ENCODE measurements around the gene TRAF3IP1.

TRAF3IP1 gene

DNA sequence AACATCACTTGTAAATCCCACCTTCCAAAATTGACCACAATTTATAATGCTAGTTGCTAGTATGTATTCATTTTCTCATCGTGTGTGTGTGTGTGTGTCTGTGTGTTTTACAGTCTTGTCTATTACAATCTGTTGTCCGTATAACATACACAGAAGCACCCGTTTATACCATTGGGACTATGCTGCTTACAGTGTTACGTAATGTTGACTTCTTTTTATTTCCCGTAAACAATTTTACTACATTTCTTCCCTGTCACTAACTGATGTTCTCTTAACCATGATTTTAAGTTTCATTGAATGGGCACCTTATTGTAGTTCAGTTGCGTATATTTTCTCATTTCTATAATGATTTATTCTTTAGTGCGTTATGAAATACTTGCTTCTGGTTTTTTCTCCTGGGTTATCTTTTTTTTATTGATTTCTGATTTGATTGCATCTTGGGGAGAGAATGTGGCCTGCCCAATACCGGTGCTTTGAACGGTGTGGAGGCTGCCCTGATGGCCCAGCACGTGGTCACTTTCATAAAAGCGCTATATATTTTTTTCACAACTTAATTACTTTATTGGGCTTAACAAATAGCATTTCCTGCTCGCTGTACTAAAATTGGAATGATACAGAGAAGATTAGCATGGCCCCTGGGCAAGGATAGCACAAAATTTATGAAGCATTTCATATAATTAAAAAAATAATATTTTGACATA lies 91.9 kb downstream of the TRAF3IP1 start:
- DNase-seq: no peak

DNA sequence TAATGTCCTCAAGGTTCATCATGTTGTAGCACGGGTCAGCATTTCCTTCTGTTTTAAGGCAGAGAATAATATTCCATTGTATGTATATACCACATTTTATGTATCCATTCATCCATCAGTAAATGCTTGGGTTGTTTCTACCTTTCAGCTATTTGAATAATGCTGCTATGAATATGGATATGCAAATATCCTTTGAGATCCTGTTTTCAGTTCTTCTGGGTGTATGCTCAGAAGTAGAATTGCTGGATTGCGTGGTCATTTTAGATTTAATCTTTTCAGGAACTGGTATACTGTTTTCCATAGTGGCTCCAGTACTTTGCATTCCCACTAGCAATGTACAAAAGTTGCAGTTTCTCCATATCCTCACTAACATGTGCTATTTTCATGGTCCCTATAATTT lies 93.0 kb downstream of the TRAF3IP1 start:
- no peak for DNase-seq

DNA sequence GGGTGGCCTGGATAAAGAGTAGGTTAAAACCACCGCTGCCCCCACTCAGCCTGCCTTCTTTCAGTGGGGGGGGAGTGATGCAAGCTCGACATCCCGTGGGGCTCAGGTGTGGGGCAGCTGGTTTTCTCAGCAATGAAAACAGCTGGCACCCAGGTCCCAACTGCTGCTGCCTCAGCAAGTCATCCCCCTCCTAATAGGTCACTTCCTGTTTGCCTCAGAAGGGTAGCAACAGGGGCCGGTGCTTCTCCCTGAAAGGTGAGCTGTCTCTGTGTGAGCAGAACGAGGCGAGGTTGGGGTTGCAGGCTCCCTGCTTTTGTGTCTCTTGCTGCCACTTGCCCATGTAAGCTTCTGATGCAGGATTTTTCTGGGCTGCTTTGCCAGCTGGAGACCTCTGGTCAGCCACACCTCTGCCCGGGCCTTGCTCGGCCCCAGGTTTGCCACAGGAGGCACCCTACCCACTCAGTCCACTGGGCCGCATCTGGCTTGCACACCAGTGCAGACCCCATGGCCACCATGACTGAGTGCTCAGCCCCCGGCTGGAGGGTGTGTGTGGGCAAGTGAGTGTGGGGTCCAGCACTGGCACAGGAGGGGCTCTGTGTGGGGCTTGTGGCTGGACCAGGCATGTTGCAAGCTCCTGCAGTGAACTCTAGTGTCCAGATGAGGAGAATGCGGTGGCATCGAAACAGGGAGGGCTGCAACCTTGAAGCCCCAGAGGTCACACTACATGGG lies 94.9 kb downstream of the TRAF3IP1 start:
- DNase-seq: no peak

DNA sequence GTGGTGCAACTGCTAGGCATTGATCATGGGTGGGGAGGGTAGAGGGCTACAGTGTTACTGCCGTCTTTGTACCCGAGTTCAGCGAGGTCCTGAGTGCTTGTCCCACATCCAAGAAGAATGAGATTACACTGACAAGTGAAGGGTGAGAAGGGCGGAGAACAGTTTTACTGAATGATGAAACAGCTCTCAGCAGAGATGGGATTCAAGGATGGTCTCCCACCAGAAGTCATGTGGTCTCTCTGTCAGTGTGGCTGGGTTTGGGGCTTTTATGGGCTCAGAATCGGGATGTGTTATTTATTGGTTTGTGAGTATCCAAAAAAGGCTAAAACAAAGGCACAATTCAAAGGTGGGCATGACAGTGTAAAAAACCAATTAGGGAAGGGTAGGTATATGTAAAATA lies 95.6 kb downstream of the TRAF3IP1 start:
- no peak for DNase-seq

DNA sequence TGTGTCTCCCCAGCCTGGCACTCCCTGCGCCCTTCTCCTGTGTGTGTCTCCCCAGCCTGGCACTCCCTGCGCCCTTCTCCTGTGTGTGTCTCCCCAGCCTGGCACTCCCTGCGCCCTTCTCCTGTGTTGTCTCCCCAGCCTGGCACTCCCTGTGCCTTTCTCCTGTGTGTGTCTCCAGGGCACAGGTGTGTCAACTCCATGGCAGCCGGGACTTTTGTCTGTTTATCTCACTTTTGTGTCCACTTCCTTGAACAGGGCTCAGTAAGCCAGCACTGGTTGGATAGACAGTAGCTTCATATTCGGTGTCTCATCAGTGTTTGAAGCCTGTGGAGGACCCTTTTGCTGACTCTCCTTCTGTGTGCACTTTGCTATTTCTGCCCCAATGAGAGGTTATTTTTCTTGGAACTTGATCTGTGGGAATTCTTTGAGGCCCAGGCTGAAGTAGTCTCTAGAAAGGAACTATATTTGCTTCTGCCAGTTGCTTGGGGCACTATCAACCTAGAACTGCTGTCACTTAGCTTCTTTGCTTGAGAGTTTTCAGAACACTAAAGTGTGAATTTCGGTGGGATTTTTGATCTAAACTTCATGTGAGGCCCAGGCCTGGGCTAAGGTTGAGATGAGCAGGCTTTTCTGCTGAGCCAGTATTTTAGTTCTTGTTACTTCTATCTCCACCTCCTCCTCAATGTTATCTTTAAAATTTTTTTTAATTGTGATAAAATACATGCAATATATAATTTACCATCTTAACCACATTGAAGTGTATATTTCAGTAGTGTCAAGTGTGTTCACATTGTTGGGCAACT lies 98.1 kb downstream of the TRAF3IP1 start:
- DNase-seq: no peak

DNA sequence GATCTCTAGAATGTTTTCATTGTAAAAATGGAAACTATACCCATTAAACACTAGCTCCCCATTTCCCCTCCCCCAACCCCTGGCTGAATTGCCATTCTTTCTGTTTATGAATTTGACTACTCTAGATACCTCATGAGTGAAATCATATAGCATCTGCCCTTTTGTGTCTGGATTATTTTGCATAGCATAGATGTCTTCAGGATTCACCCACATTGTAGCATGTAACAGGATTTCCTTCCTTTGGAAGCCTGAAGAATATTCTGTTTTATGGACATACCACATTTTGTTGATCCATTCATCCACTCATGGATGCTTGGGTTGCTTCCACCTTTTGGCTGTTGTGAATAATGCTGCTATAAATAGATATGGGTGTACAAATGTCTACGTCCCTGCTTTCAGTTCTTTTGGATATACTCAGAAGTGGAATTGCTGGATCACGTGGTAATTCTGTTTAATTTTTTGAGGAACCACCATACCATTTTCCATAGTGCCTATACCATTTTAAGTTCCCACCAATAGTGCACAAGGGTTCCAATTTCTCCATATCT lies 98.8 kb downstream of the TRAF3IP1 start:
- DNase-seq: peak; percentile 39

DNA sequence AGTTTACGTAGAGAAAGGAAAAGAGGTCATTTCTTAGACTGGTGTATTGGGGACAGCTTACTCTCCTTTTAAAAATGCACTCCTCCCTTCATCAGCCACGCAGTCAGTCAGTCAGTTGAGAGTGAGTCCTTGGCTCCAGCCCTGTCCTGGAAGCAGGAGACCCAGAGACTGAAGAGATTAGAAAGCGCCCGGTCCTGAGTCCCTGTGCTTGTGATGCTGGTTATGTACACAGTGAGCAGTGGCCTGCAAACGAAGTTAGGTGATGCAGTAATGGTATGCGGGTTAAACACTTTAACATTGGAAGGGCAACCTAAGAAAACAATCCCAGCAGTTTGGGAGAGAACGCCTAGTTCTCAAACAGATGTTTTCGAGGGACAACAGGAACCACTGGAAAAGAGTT lies 100.1 kb downstream of the TRAF3IP1 start:
- DNase-seq: no peak

DNA sequence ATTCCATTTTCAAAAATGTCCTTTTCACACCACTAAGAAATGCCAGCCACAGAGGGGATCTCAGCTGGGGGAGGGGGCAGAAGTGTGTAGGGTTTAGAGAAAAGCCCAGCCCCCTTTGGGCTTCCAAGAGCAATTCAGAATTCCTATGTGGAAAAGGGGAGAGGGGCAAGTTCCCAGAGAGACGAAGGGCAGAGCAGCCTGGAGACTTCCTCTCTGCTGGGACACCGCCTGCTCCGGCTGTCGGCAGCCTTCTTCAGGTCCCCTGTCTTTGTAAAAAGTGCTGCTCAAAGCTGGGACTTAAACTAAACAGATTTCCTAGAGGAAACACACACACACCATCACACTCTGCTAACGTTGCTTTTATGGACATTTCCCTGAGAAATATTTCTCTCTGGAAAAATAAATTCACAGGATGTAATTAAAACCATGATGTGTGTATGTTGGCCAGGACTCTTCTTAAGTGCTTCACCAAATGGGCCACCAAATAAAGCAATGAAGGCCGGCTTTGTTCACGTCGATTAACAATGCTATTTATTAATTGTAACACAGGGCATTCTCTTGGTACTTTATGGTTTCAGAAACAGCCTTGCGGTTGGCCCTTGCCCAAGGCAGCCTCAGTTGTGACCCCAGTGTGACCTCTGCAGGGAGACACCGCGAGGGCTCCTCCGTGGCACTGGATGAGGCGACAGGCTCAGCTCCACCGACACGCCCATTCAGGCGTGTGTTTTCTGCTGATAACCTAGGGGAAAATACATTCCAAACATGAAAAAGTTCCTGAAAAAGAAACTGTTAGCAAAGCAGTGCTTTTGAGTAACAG lies 100.8 kb downstream of the TRAF3IP1 start:
- no peak for DNase-seq

DNA sequence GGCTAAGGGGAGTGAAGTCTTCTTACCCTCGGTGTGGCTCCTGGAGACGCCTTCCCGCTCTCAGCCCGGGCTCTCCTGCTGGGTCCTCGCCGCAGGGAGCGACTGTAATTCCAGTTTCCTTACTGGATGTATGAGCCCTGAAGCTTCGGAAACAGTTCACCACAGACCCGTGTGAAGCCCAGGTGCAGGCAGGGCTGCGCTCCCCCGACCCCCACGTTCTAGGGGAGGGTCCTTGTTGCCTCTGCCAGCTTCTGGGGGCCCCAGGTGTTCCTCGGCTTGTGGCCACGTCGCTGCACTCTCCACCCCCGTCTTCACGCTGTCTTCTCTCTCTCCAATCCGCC lies 101.3 kb downstream of the TRAF3IP1 start:
- DNase-seq: no peak

DNA sequence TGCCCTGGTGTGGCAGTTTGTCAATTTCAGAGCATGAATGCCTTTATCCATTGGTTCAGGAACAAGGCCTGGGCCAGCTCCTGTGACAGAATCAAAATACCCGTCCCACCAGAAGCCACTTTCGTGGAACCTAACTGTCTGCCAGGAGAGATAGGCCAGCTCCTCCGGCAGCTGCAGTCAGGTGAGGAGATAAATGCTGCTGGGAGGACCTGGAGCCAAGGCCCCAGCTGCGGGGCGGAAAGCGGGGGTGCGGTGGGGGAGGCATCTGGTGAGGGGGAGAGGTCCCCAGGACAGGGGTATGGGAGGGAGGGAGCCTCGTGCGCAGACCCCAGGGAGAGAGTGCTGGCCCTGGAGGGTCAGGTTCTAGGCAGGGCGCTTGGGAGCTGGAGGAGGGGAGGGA lies 102.0 kb downstream of the TRAF3IP1 start:
- no peak for DNase-seq

DNA sequence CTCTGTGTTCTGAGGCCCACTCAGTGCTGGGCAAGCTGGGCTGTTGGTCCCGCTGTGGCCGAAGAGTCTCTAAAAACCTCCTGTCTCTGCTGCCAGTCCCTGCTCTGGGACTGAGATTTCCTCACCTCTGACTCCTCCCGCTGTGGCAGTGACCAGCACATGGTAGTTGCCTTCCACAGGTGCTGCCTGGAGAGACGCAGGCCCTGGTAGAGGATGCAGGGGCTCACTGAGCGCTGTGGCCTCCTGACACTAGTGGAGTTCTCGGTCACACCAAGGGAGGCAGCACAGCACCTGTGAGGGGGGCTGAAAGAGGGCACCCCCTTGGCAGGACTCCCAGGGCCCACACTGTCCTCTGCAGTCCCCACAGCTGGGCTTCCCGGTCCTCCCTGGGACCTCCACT lies 102.6 kb downstream of the TRAF3IP1 start:
- DNase-seq: no peak

DNA sequence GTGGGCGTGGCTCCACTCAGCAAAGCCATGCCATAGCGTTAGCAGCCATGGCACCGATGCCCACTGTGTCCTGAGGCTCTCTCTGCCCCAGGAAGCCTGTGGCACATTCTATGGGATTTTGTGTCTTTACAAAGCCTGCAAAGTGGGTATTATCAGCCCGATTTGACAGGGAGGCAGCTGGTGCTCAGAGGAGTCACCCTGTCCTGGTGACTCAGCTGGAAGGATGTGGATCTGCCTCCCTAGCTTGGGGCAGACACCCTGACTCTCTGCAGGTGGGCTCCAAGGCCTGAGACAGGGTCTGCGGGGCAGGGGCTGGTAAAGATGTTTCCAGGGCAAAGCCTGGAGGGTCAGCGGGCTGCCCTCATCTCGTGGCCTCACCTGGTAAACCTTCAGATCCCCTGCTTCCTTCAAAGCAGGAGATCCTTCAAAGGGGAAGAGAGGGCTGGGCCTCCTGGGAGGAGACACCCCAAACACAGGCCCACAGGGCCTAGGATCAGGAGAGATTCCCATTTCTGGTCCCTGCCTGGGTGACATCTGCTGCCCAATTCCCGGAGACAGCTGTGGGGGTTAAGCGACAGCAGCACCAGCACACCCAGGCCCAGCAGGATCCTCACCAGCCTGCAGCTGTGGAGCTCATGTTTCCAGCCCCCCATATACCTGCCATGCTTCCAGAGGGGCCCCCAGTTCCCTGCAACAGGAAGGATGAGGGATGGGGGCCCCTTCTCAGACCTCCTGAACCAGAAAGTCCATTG lies 103.4 kb downstream of the TRAF3IP1 start:
- no peak for DNase-seq

DNA sequence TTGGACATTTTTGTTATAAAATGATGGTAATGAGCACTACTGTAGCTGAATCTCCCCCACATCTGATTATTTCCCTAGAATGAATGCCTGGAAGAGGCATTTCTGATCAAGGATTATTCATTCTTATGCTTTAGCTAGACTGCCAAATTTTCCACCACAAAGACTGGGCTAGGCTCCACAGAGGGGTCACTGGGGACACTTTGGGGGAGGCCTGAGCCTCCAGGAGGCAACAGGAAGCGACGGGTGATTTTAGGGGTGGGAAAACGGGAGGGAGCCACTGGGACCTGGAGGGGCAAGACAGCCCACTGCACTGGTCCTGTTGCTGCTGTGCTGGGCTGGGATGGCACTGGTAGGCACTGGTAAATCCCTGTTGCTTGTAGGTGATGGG lies 104.0 kb downstream of the TRAF3IP1 start:
- DNase-seq: peak; percentile 72

DNA sequence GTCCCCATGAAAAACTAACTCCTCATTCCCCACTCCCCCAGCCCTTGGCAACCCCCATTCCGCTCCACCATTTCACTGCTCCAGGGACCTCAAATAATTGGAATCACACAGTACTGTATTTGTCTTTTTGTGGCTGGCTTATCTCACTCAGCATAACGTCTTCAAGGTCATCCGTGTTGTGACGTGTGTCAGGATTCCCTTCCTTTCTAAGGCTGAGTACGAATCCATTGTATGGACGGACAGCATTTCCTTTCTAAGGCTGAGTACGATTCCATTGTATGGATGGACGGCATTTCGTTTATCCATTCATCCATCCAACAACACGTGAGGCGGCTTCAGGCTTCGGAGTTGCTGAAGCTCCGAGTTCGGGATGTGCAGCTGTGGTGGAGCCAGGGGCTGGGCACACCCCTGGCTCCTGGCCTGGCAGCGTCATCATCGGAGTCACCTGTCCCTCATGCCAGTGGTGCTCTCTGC lies 105.2 kb downstream of the TRAF3IP1 start:
- DNase-seq: no peak

DNA sequence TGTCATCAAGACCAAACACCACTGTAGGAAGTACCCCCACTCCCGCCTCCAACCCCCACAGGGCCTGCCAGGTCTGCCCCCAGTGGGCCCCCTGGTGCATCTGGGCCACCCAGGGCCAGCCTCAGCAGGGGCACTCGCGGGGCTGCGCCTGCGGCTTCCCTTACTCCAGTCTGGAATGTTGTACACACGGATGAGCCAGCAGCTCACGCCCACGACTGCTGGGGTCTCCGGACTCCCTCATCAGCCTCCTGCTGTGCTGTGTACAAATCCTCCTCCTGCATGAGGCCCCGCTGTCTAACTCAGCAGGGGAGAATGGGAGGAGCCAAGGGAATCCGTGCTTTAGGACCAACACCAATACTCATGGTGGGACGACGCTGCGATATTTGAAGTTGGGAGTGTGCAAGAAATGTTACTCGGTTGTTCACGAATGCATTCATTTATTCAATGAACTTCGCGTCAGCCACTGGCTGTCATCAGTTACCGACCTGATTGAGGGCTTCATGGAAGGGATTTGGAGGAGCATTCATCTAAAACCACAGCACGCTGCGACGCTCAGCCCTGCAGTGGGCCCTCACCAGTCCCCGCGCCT lies 105.8 kb downstream of the TRAF3IP1 start:
- DNase-seq: peak; percentile 91

DNA sequence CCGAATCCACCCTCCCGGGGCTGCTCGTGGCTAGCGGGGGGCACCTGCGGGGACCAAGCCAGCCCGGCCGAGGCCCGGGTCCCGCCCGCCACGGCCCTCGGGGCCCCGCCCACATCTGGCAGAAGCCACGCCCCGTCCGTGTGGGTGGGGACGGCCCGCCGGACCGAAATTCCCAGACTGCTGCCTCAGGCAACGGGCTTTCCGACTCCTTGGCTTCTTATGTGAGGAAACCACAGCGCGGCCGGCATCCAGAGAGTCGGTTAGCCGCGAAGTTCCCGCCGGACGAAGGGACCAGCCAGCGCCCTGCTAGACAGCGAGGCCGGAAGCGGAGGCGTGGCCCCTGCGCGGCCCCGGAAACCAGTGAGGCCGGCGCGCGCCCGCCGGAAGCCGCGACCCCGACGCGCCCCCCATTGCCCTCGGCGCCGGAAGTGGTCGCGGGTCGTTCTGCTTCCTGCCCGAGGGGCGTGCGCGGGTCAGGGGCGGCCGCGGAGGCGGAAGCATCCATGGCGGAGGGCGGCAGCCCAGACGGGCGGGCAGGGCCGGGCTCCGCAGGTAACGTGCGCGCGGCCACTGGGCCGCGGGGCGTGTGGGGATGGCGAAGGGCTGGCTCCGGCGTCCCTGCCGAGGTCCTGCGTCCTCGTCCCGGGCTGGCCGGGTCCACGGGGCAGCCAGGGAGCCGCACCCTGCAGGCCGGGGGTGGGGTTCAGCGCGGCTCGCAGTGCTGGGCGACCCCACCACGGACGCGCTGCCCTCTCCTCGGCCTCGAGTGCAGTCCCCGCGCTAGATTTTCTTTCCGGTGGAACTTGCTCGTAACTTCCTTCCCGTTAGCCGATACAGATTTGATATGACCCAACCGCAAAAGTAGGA lies 106.5 kb downstream of the TRAF3IP1 start, which contains the start of gene ASB1:
Gene ASB1 (plus strand): TSS at position 360 of the 867 bp plus-strand sequence. CDS start 144 bp downstream, at position 504.
- DNase-seq: peak; percentile 84

DNA sequence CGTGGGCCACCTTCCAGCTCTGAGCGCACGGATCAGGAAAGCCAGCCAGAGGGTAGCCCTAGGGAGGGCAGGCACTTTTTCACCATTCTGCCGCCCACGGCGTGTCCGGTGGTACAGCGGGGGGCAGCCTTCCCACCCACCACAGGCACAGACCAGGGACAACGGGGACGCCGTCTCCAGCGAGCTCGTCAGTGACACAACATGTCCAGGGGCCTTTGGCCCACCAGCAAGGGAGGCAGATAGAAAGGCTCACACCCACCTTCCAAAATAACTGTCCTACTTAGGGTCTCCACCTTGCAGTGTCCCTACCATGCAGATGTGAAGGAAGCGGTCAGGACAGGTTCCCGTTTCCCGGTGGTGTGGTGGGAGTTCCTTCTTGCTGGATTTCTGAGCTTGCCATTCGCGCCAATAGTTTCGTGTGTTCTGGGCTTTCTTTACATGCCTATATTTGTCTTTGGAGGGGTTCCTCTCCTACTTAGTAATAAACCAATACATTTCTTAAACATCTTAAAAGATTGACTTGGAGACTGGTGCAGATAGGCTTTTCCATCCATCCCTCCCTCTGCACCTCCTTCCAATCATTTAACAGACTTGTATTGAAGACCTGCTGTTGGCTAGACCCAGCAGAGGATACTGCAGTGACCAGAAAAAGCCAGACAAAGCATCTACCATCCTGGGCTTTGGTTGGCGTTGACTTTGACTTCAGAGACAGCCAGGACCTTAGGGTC lies 107.3 kb downstream of the TRAF3IP1 start:
- no peak for DNase-seq

DNA sequence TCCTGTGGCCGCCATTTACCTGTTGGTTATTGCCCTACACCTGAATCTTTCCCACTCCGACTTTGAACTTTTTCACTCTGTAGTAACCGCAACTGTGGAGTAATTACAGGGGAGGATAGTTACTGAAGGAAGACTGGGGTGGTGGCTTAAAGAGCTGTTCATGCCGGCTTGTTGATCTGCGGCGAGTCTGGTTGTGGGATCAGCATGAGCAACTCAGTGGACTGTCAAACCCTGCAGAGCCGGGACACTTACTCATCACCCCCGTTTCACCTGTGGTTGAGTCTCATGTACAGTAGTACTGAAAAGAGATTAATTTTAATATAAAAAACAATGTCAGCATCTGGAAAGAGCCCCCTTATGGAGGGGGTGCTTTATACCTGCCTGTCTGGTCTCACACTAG lies 108.5 kb downstream of the TRAF3IP1 start:
- no peak for DNase-seq

DNA sequence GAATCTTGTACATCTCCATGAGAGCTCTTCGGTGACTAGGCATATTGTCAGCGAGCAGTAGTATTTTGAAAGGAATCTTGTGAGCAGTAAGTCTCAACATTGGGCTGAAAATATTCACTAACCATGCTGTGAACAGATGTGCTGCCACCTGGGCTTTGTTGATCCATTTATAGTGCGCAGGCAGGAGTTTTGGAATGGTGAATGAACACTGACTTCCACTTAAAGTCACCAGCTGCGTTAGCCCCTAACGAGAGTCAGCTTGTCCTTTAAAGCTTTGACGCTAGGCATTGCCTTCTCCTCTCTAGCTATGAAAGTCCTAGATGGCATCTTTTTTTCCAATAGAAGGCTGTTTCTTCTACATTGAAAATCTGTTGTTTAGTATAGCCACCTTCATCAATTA lies 110.5 kb downstream of the TRAF3IP1 start:
- DNase-seq: no peak
